ENCODE data around the gene NEDD4L. TPM values are rescaled to one million over a fixed set of nuclear protein-coding genes. Genes with fewer than 3 reads are reported as not detected.
A peak's percentile ranks its signal among the peaks of the same experiment; 100 is the strongest.
"Not testable (repeated sequence)": the region's sequence is repeated elsewhere in the genome, so short reads cannot be mapped to it uniquely, and the experiment has no call there.

Gene NEDD4L
- total RNA-seq, result 10 to 100 TPM; 11.2 to 13.7 TPM
- polyA plus RNA-seq (2013, experiment 1 of 2), result 3.5 TPM
- polyA plus RNA-seq (2013, experiment 2 of 2), result 3.4 TPM
- total RNA-seq, result 1.8 to 12.6 (median 5.3) reads per million in 172 experiments

DNA sequence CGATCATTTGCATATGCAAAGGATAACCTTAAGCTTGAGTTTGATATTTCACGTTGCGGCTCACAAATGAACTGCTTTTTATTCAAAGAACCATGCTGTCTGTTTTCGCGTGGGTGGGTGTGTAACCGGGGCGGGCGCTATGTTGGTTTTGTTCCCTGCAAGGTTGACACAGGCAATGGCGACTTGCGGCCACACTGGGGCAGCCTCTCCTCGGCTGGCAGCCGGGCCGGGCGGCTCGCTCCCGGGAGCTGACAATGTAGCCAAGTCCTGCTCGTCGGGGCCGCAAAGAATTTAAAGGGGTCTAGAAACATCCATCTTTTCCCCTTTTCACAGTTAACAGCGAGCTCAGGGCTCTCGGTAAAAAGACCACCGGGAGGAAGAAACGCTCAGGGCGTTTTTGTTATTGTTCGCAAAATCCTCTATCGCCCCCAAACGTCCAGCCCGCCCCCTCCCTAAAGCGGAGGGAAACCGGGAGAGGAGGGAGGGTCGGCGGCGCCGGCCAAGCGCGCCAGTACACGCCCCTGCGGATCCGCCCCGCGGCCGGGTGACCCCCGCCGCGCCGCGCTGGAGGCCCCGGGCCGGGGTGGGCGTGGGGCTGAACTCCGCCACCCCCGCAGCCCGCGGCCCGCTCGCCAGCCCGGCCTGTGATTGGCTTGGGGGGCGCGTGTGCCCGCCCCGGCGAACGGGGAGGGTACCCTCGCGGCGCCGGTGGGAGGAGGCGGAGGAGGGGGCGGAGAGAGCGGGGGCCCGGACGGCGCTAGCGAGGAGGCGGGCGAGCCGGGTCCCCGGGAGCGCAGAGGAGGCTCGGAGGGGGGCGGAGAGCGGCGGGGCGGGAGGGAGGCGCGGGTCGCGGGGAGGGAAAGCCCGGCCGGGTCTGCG is at the start of gene NEDD4L:
NEDD4L (plus strand) TSS at position 736 of the 879 bp plus-strand sequence. CDS start 435 bp downstream, outside the sequence.
- TF ChIP-seq, protein P1, sequence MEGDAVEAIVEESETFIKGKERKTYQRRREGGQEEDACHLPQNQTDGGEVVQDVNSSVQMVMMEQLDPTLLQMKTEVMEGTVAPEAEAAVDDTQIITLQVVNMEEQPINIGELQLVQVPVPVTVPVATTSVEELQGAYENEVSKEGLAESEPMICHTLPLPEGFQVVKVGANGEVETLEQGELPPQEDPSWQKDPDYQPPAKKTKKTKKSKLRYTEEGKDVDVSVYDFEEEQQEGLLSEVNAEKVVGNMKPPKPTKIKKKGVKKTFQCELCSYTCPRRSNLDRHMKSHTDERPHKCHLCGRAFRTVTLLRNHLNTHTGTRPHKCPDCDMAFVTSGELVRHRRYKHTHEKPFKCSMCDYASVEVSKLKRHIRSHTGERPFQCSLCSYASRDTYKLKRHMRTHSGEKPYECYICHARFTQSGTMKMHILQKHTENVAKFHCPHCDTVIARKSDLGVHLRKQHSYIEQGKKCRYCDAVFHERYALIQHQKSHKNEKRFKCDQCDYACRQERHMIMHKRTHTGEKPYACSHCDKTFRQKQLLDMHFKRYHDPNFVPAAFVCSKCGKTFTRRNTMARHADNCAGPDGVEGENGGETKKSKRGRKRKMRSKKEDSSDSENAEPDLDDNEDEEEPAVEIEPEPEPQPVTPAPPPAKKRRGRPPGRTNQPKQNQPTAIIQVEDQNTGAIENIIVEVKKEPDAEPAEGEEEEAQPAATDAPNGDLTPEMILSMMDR (IDR thresholded peaks at IDR 0.05), result peak; percentile 80
- ChIA-PET POLR2A (interaction anchor here (1.0 kb wide), 2 partner anchors 78 to 278 kb away, joined by 3 to 9 read pairs; no protein-coding TSS in a partner anchor), CTCF (interaction anchor here (0.6 to 1.8 kb wide), 12 partner anchors 9 to 413 kb away, joined by 3 to 23 read pairs (median 4); no protein-coding TSS in a partner anchor)
- peaks cover 14% of the 10 kb centered on the region for H3K36me3 Mint-ChIP-seq (ENCODE audit: low read depth)
- H3K27ac Mint-ChIP-seq, result peak within 1 kb of the TSS; percentile 75
- peaks cover 33% of the 10 kb centered on the region for H3K4me1 Mint-ChIP-seq (ENCODE audit: low read depth)
- H3K9me3 Mint-ChIP-seq, result no peaks in the 10 kb centered on the region
- H3K4me3 Mint-ChIP-seq, result peak within 1 kb of the TSS; percentile 97
- intact Hi-C loops (cut with DNase I, micrococcal nuclease), result loop anchor here (1.0 to 10.0 kb wide), 9 partner anchors 79 to 1099 kb away; partner anchors contain the start of gene NARS1 (in 1 of the 2)
- H3K4me1 ChIP-seq (ENCODE audit: insufficient read depth, low read length), result peaks cover 23% of the 10 kb centered on the region
- peak; percentile 48 to 85 (median 64) for DNase-seq
- H3K27ac ChIP-seq (ENCODE audit: low read depth in 1 of 2, low read length in 2 of 2), result no peak within 1 kb of the TSS
- peak within 1 kb of the TSS; percentile 72 for H3K4me3 ChIP-seq (ENCODE audit: low read length)
- no peaks in the 10 kb centered on the region for H3K36me3 ChIP-seq (ENCODE audit: insufficient read depth, low read length)
- H3K9me3 ChIP-seq (ENCODE audit: control insufficient read depth in 1 of 2, insufficient read depth in 1 of 2, low read length in 2 of 2), result no peaks in the 10 kb centered on the region
- peaks cover 19% of the 10 kb centered on the region for H3K27me3 Mint-ChIP-seq
- ATAC-seq (ENCODE audit: poor library complexity), result peak; percentile 75
- H3K27me3 ChIP-seq (ENCODE audit: control insufficient read depth in 1 of 2, insufficient read depth in 2 of 2, low read length in 2 of 2), result peaks cover 0 to 4% of the 10 kb centered on the region in 2 experiments

DNA sequence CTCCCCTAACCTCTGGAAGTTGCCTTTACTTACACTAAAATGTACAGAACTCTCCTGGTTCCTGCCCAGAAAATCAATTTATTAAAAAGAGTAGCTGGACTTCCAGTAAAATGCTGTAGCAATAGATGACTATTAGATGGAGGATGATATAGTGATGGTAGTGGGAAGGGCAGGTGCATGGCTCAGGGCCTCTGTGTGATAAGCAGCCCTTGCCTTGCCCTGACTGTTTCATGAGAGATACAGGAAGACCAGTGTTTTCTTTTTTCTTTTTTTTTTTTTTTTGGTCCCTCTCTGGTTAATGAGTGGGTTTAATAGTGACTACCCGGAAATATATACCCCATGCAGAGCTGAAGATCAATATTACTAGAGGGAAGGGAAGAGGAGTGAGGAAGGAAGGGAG is 48.7 kb upstream of the NEDD4L start:
- DNase-seq, result no peak
- ChIA-PET CTCF (no interaction called here), POLR2A (no interaction called here)
- H3K36me3 Mint-ChIP-seq (ENCODE audit: low read depth), result no peaks in the 10 kb centered on the region
- ATAC-seq (ENCODE audit: poor library complexity), result no peak
- no peaks in the 10 kb centered on the region for H3K9me3 Mint-ChIP-seq
- TF ChIP-seq, protein P1 (IDR thresholded peaks at IDR 0.05), result no peak
- no peaks in the 10 kb centered on the region for H3K4me1 Mint-ChIP-seq (ENCODE audit: low read depth)
- H3K36me3 ChIP-seq (ENCODE audit: insufficient read depth, low read length), result no peaks in the 10 kb centered on the region
- no peak overlapping the region for H3K4me3 Mint-ChIP-seq
- no peak overlapping the region for H3K27ac ChIP-seq (ENCODE audit: low read depth in 1 of 2, low read length in 2 of 2)
- H3K27ac Mint-ChIP-seq, result no peak overlapping the region
- no peaks in the 10 kb centered on the region for H3K9me3 ChIP-seq (ENCODE audit: control insufficient read depth in 1 of 2, insufficient read depth in 1 of 2, low read length in 2 of 2)
- H3K4me1 ChIP-seq (ENCODE audit: insufficient read depth, low read length), result no peaks in the 10 kb centered on the region
- peaks cover 34% of the 10 kb centered on the region for H3K27me3 Mint-ChIP-seq
- intact Hi-C loops (cut with DNase I, micrococcal nuclease), result no loop called here
- peaks cover 0 to 4% of the 10 kb centered on the region in 2 experiments for H3K27me3 ChIP-seq (ENCODE audit: control insufficient read depth in 1 of 2, insufficient read depth in 2 of 2, low read length in 2 of 2)
- H3K4me3 ChIP-seq (ENCODE audit: low read length), result no peak overlapping the region

DNA sequence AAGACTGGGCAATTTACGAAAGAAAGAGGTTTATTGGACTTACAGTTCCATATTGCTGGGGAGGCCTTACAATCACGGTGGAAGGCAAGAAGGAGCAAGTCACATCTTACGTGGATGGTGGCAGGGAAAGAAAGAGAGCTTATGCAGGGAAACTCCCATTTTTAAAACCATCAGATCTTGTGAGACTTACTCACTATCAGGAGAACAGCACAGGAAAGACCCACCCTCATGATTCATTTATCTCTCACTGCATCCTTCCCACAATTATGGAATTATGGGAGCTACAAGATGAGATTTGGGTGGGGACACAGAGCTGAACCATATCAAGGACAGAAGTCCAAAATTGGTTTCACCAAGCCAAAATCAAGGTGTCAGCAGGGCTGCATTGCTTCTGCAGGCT is 47.1 kb upstream of the NEDD4L start:
- H3K9me3 Mint-ChIP-seq; H3K4me3 ChIP-seq (ENCODE audit: low read length); DNase-seq; H3K27ac ChIP-seq (ENCODE audit: low read depth in 1 of 2, low read length in 2 of 2); H3K4me1 ChIP-seq (ENCODE audit: insufficient read depth, low read length); CTCF ChIA-PET; H3K36me3 Mint-ChIP-seq (ENCODE audit: low read depth); H3K4me1 Mint-ChIP-seq (ENCODE audit: low read depth); H3K36me3 ChIP-seq (ENCODE audit: insufficient read depth, low read length); H3K27ac Mint-ChIP-seq; intact Hi-C loops (cut with DNase I, micrococcal nuclease); POLR2A ChIA-PET; H3K4me3 Mint-ChIP-seq; H3K9me3 ChIP-seq (ENCODE audit: control insufficient read depth in 1 of 2, insufficient read depth in 1 of 2, low read length in 2 of 2); ATAC-seq (ENCODE audit: poor library complexity); H3K27me3 ChIP-seq (ENCODE audit: control insufficient read depth in 1 of 2, insufficient read depth in 2 of 2, low read length in 2 of 2): not testable (repeated sequence)
- peaks cover 22% of the 10 kb centered on the region for H3K27me3 Mint-ChIP-seq

Data from CD4-positive, alpha-beta T cell (primary cell).